ENCODE measurements around the gene GRM1.

GRCh38 chr6:146470091-146470770, 441.4 kb downstream of the GRM1 start:
- TF ChIP-seq GATA2 (IDR thresholded peaks at IDR 0.05; ENCODE audit: low read depth, low read length) (no peak), GATA3 (IDR thresholded peaks at IDR 0.05; ENCODE audit: low read depth, low read length) (no peak)

Data from SH-SY5Y (cell line).